Fibroblast of villous mesenchyme (primary cell): ENCODE results near the gene SRP9. TPM values are rescaled to one million over a fixed set of nuclear protein-coding genes. Genes with fewer than 3 reads are reported as not detected.
"Not testable (repeated sequence)": the region's sequence is repeated elsewhere in the genome, so short reads cannot be mapped to it uniquely, and the experiment has no call there.

Experiments used
- DNase-seq: peaks from one replicate; pipeline ENCODE4 v3.0.0-alpha.2; 2010; ENCODE audit warnings: low read depth
- H3K4me3 ChIP-seq: 2 replicates; pipeline ENCODE4 v1.5.1; 2011; ENCODE audit warnings: low read depth, mild to moderate bottlenecking, low read length
- CTCF ChIP-seq: IDR thresholded peaks from 2 replicates; pipeline ENCODE4 v1.5.1; 2012; ENCODE audit warnings: low read depth, mild to moderate bottlenecking, low read length; ENCODE audit not compliant: insufficient read depth
- total RNA-seq: library from RNA; depleted of rRNA; stranded (reverse); fragments of >200 nt; gene quantifications from 2 replicates; pipeline ENCODE4 v1.2.3, GENCODE V29; 2012

Gene SRP9
- total RNA-seq, 1 donor = 232 TPM

DNA sequence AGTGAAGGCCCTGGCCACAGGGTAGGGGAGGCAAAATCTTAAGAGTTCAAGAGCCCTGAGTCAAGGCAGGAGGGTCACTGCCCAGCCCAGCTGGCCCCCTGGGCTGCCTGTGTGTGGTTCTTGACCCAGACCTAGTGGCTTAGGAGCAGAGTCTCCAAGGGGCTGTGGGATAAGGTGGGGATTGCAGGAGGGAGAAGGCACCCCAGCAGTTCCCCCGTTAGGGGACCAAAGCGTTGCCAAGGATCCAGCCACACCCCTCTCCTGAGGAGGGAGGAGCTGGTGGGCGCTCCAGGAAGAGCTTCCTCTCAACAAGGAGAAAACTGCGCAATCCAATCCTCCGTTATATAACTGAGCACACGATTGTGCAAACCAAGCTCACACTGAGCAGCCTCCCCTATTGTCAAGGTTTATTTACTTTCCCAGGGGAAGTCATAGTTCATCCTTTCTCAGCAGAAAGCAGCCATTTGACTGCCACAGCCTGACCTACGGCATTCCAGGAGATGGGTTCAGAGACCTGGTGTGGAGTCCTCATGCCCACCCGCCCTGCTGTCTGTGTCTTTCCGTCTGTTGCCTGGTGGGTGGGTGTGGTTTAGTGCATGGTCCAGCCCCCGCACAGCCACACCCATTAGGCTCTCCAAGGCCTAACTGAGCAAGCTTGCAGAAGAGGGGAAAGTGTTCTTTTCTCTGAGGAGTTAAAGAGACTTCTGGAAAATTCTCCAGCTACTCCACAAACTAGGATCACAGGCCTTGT, 35.8 kb downstream of the SRP9 start:
- peak; percentile 96 for DNase-seq
- peak overlapping the region; percentile 24 for H3K4me3 ChIP-seq
- no peak for TF ChIP-seq CTCF

DNA sequence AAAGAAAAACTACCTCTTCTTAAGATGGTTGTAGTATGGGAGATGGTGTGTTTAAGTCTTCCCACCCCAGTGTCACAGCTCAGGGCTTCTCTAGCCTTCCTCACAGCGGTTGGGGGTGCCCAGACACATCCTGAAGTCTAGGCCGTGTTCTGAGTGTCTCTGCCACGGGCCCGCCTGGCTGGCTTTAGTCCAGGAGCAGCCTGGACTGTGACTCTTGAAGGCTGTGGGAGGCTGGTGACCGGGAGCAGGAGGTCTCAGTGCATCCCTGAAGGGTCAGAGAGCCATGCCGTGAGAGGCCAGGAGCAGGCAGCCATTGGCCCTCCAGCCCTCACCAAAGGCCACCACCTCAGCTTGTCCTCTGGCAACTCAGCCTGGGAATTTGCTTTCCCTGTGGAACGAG, 36.8 kb downstream of the SRP9 start:
- no peak for DNase-seq
- no peak for TF ChIP-seq CTCF
- H3K4me3 ChIP-seq = no peak overlapping the region

GRCh38 chr1:225815090-225815489, 37.5 kb downstream of the SRP9 start:
- H3K4me3 ChIP-seq, DNase-seq: not testable (repeated sequence)

DNA sequence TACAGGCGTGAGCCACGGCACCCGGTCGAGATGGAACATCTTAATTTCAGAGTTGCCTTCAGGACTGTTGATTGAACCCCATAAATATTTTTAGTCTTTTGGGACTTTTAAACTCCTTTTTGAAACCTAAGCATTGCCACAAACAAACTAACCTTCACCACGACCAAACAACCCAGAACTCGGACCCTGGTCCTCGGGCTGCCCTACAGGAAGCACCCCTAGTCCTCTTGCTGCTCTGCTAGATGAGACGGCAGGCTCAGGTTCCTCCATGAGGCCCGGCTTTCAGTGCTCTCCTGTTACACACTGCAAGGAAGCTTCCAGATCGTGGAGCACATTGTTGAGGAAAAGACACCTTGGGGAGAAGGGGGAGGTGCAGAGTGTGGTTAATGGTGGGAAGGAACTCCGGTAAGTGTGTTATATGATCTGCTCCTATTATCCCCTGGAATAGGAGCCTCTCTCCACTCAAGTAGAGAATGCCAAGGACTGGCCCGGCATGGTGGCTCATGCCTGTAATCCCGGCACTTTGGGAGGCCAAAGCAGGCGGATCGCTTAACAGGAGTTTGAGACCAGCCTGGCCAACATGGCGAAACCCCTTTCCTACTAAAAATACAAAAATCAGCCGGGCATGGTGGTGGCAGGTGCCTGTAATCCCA, 38.0 kb downstream of the SRP9 start:
- no peak overlapping the region for H3K4me3 ChIP-seq
- no peak for TF ChIP-seq CTCF
- no peak for DNase-seq

GRCh38 chr1:225816643-225817538, 39.3 kb downstream of the SRP9 start:
- TF ChIP-seq CTCF = no peak
- H3K4me3 ChIP-seq = no peak overlapping the region
- DNase-seq = peak; percentile 73

DNA sequence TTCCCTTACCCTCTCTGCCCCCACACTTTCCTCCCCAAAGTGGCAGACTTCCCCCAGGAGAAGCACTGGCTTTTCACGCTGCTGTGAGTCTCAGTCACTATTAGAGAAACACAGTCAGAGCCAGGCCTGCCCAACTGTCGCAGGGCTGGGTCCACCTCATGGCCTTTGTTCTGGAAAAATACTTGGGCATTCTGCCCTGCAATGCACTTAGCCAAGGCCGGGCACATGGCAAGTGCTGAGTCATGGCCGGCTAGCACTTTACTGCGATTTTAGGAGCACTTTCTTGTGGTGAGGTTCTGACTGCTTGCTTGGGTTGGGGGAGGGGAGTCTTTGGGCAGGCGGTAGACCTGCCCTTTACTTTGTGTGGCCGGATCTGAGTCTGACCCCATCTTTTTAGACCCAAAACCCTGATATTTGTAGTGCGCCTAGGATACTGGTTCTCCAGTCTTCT, 40.0 kb downstream of the SRP9 start:
- DNase-seq = peak; percentile 92
- no peak for TF ChIP-seq CTCF
- no peak overlapping the region for H3K4me3 ChIP-seq

DNA sequence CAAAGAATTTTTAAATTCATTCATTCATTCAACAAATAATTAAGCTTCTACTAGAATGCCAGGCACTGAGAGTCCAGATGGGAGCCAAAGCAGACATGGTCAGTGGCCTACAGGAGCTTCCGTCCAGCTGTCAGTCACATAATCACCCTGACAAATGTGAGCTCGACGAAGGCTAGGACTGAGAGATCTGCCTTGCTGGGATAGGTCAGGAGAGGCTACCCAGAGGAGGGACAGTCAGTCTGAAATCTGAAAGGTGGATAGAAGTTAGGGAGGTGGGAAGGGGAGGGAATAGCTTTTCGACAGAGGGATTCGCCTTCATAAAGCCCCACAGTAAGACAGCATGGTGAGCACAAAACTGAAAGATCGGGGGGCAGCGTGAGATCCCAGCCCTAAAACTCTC, 40.6 kb downstream of the SRP9 start:
- no peak for TF ChIP-seq CTCF

More for the DNA sequence above, 40.6 kb downstream of the SRP9 start:
- DNase-seq = no peak
- H3K4me3 ChIP-seq = no peak overlapping the region
